GM18526 (cell line): ENCODE results near the gene LY6G6C.

Experiments
- POLR2A ChIP-seq: IDR thresholded peaks from 3 replicates; pipeline ENCODE4 v1.6.1; 2011; ENCODE audit not compliant: insufficient read length; ENCODE audit errors: extremely low read depth

Gene LY6G6C

GRCh38 chr6:31721351-31722020, at the start of gene LY6G6C:
TSS of gene LY6G6C (minus strand) at chr6:31721746. CDS start at chr6:31721679, 67 bp downstream.
- no peak for TF ChIP-seq POLR2A

- TF ChIP-seq POLR2A = no peak
Observed at GRCh38 chr6:31770860-31771259, 49.3 kb upstream of the LY6G6C start.

GRCh38 chr6:31769684-31770371, 48.3 kb upstream of the LY6G6C start:
- TF ChIP-seq POLR2A = no peak

GRCh38 chr6:31768363-31769257, 47.1 kb upstream of the LY6G6C start:
- TF ChIP-seq POLR2A = no peak

GRCh38 chr6:31767096-31767645, 45.6 kb upstream of the LY6G6C start:
- TF ChIP-seq POLR2A = no peak

GRCh38 chr6:31765910-31766794, 44.6 kb upstream of the LY6G6C start:
- TF ChIP-seq POLR2A = no peak

GRCh38 chr6:31765559-31765909, 44.0 kb upstream of the LY6G6C start:
- no peak for TF ChIP-seq POLR2A

GRCh38 chr6:31764198-31764597, 42.7 kb upstream of the LY6G6C start:
- TF ChIP-seq POLR2A = no peak

- TF ChIP-seq POLR2A = no peak
Observed at GRCh38 chr6:31763619-31763940, 42.0 kb upstream of the LY6G6C start.

- no peak for TF ChIP-seq POLR2A
Observed at GRCh38 chr6:31762878-31763618, 41.5 kb upstream of the LY6G6C start.

GRCh38 chr6:31762356-31762755, 40.8 kb upstream of the LY6G6C start, which contains the start of gene SAPCD1:
TSS of gene SAPCD1 (plus strand) at chr6:31762656. CDS start at chr6:31763055, 399 bp downstream.
- no peak for TF ChIP-seq POLR2A

- no peak for TF ChIP-seq POLR2A
Observed at GRCh38 chr6:31761343-31761742, 39.8 kb upstream of the LY6G6C start.

- no peak for TF ChIP-seq POLR2A
Observed at GRCh38 chr6:31760790-31761189, 39.2 kb upstream of the LY6G6C start.

- no peak for TF ChIP-seq POLR2A
Observed at GRCh38 chr6:31758281-31758680, 36.7 kb upstream of the LY6G6C start.
